ENCODE measurements around the gene NUDT1. TPM values are rescaled to one million over a fixed set of nuclear protein-coding genes. Genes with fewer than 3 reads are reported as not detected.

NUDT1 gene
- total RNA-seq, 1 donor from 2014 or later: 12.0 TPM

DNA sequence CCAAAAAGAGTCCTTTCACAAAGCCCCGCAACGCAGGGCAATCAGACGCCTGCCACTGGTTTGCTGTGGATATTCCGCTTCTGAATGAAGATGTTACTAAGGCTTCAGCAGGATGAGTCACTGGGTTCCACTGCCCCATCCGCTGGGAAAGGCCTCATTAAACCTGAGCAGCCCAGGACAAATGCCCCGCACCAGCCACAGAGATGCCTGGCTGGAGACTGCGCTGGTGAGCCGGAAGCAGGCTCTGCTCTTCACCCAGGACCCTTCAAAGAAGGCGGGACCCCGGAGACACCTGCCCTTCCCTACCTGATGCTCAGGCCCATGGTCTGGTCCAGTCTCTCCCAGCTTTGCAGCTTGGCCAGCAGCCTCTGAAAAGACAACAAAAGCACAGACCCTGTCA lies 29.1 kb upstream of the NUDT1 start:
- FAIRE-seq: no peak
- H3K4me1 ChIP-seq (ENCODE audit: insufficient read depth, low read length): no peaks in the 10 kb centered on the region
- Mint-ChIP-seq H3K27ac (ENCODE audit: unreplicated experiment) (peak overlapping the region; percentile 70), H3K4me1 (ENCODE audit: low read depth, unreplicated experiment) (peaks cover 2% of the 10 kb centered on the region), H3K4me3 (ENCODE audit: unreplicated experiment) (no peak overlapping the region), H3K36me3 (ENCODE audit: low read depth, unreplicated experiment) (peaks cover 29% of the 10 kb centered on the region), H3K9me3 (ENCODE audit: unreplicated experiment) (peaks cover 3% of the 10 kb centered on the region), H3K27me3 (ENCODE audit: low read depth, unreplicated experiment) (no peaks in the 10 kb centered on the region)
- no peaks in the 10 kb centered on the region for H3K27me3 ChIP-seq (ENCODE audit: insufficient read depth, low read length)
- no peak overlapping the region for H3K4me3 ChIP-seq (ENCODE audit: insufficient read depth, low read depth, low read length)
- H3K79me2 ChIP-seq (ENCODE audit: insufficient read depth, low read length): peaks cover 6% of the 10 kb centered on the region
- H3K36me3 ChIP-seq (ENCODE audit: insufficient read depth, low read length): peaks cover 19% of the 10 kb centered on the region
- no peak for DNase-seq (ENCODE audit: low read depth)
- peaks cover 40% of the 10 kb centered on the region for H4K20me1 ChIP-seq (ENCODE audit: insufficient read depth, low read length)
- no peak overlapping the region for H3K9ac ChIP-seq (ENCODE audit: low read length)
- TF ChIP-seq EZH2 (IDR thresholded peaks at IDR 0.05; ENCODE audit: insufficient read depth, low read length) (no peak), CTCF (IDR thresholded peaks at IDR 0.05; ENCODE audit: insufficient read depth, low read depth, low read length) (no peak)
- no peaks in the 10 kb centered on the region for H3K9me3 ChIP-seq (ENCODE audit: insufficient read depth, low read depth, low read length)
- H3K4me2 ChIP-seq (ENCODE audit: low read length): no peak overlapping the region
- H3K27ac ChIP-seq (ENCODE audit: low read depth, low read length): no peak overlapping the region
- H2AFZ ChIP-seq (ENCODE audit: low read depth, low read length): no peak overlapping the region

DNA sequence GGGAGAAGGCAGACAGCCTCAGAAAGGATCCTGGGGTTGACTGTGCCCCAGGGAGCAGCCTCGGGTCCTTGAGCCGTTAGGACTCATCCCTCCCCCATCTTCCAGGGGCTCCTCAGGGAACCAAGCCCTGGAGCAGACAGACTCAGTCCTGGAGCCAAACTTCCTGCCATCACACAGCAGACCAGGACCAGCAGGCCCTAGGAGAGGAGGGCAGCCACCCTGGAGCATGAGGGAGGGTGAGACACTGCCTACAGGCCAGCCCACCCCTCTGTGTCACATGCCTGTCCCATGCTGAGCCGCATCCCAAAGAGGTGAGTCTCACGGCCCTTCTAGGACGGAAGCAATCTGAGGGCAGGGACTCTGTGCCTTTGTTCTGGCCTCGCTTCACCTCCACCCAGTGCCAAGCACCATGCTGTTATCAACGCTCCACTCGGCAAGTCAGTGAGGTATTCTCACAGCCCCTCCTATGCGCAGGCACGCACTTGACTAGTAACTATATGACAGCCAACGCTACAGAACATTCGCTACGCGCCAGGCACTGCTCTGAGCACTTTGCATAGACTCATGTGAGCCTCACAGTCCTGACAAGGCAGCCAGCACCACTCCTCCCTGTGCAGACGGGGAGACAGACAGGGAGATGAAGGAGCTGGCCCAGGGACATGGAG lies 28.3 kb upstream of the NUDT1 start:
- Mint-ChIP-seq H3K4me1 (ENCODE audit: low read depth, unreplicated experiment) (peaks cover 2% of the 10 kb centered on the region), H3K36me3 (ENCODE audit: low read depth, unreplicated experiment) (peaks cover 29% of the 10 kb centered on the region), H3K27ac (ENCODE audit: unreplicated experiment) (no peak overlapping the region), H3K27me3 (ENCODE audit: low read depth, unreplicated experiment) (no peaks in the 10 kb centered on the region), H3K9me3 (ENCODE audit: unreplicated experiment) (peaks cover 3% of the 10 kb centered on the region), H3K4me3 (ENCODE audit: unreplicated experiment) (no peak overlapping the region)
- Histone ChIP-seq H3K4me3 (ENCODE audit: insufficient read depth, low read depth, low read length) (no peak overlapping the region), H3K4me1 (ENCODE audit: insufficient read depth, low read length) (no peaks in the 10 kb centered on the region), H3K27me3 (ENCODE audit: insufficient read depth, low read length) (no peaks in the 10 kb centered on the region), H3K9ac (ENCODE audit: low read length) (no peak overlapping the region), H3K4me2 (ENCODE audit: low read length) (no peak overlapping the region), H3K36me3 (ENCODE audit: insufficient read depth, low read length) (peaks cover 19% of the 10 kb centered on the region), H3K79me2 (ENCODE audit: insufficient read depth, low read length) (peaks cover 6% of the 10 kb centered on the region), H4K20me1 (ENCODE audit: insufficient read depth, low read length) (peaks cover 38% of the 10 kb centered on the region), H2AFZ (ENCODE audit: low read depth, low read length) (no peak overlapping the region), H3K9me3 (ENCODE audit: insufficient read depth, low read depth, low read length) (no peaks in the 10 kb centered on the region), H3K27ac (ENCODE audit: low read depth, low read length) (no peak overlapping the region)
- no peak for FAIRE-seq
- DNase-seq (ENCODE audit: low read depth): no peak
- TF ChIP-seq CTCF (IDR thresholded peaks at IDR 0.05; ENCODE audit: insufficient read depth, low read depth, low read length): no peak
- TF ChIP-seq EZH2 (IDR thresholded peaks at IDR 0.05; ENCODE audit: insufficient read depth, low read length): no peak

DNA sequence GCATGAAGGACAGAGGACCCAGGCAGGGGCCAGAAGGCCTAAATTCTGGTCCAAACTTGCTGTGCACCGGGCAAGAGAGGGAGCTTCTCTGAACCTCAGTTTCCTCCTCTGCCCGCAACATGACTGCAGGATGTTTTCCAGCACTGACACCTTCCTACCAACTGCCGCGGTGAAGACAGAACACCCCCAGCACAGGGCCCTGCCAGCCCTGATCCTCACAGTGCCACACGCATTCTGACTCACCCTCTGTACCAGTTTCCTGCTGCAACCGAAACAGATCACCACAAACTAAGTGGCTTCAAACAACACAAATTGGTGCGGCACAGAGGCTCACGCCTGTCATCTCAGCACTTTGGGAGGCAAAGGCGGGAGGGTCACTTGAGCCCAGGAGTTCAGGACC lies 27.4 kb upstream of the NUDT1 start:
- Histone ChIP-seq H3K27ac (ENCODE audit: low read depth, low read length) (no peak overlapping the region), H3K27me3 (ENCODE audit: insufficient read depth, low read length) (no peaks in the 10 kb centered on the region), H3K4me3 (ENCODE audit: insufficient read depth, low read depth, low read length) (no peak overlapping the region), H3K9me3 (ENCODE audit: insufficient read depth, low read depth, low read length) (no peaks in the 10 kb centered on the region), H3K4me2 (ENCODE audit: low read length) (no peak overlapping the region), H2AFZ (ENCODE audit: low read depth, low read length) (no peak overlapping the region), H3K79me2 (ENCODE audit: insufficient read depth, low read length) (no peaks in the 10 kb centered on the region), H3K36me3 (ENCODE audit: insufficient read depth, low read length) (peaks cover 19% of the 10 kb centered on the region), H4K20me1 (ENCODE audit: insufficient read depth, low read length) (peaks cover 30% of the 10 kb centered on the region), H3K9ac (ENCODE audit: low read length) (no peak overlapping the region), H3K4me1 (ENCODE audit: insufficient read depth, low read length) (no peaks in the 10 kb centered on the region)
- H3K36me3 Mint-ChIP-seq (ENCODE audit: low read depth, unreplicated experiment): peaks cover 29% of the 10 kb centered on the region
- FAIRE-seq (no peak), DNase-seq (ENCODE audit: low read depth) (no peak)
- no peaks in the 10 kb centered on the region for H3K27me3 Mint-ChIP-seq (ENCODE audit: low read depth, unreplicated experiment)
- peaks cover 3% of the 10 kb centered on the region for H3K9me3 Mint-ChIP-seq (ENCODE audit: unreplicated experiment)
- H3K27ac Mint-ChIP-seq (ENCODE audit: unreplicated experiment): no peak overlapping the region
- TF ChIP-seq EZH2 (IDR thresholded peaks at IDR 0.05; ENCODE audit: insufficient read depth, low read length) (no peak), CTCF (IDR thresholded peaks at IDR 0.05; ENCODE audit: insufficient read depth, low read depth, low read length) (no peak)
- peaks cover 2% of the 10 kb centered on the region for H3K4me1 Mint-ChIP-seq (ENCODE audit: low read depth, unreplicated experiment)
- H3K4me3 Mint-ChIP-seq (ENCODE audit: unreplicated experiment): no peak overlapping the region

Measured in astrocyte (in vitro differentiated cells and primary cell).